IMR-90 (cell line): Measurements from ENCODE around the gene TMEM63B. TPM values are rescaled to one million over a fixed set of nuclear protein-coding genes. Genes with fewer than 3 reads are reported as not detected.

Source experiments
- ATAC-seq: fragments of 200-7000 bp; cut with Tn5 transposase; 2 replicates; pipeline ENCODE4 v1.9.1; 2020; ENCODE audit warnings: low read depth, mild to moderate bottlenecking, moderate library complexity
- BruUV-seq: library from RNA; stranded (reverse); fragments of 400-500 nt; replicated peaks from 2 replicates; lab custom pipeline; 2021; lab: Mats Ljungman, UMichigan
- CTCF ChIA-PET: fragments of 300-600 bp; formaldehyde crosslinking; extraction: SDS; loops from one replicate; lab custom pipeline; 2021; ENCODE audit warnings: antibody characterized with exemption; lab: Yijun Ruan, JAX
- POLR2A ChIA-PET: fragments of 300-600 bp; sonication (Branson Sonifier 250); formaldehyde crosslinking; loops from one replicate; lab custom pipeline; 2022; ENCODE audit warnings: antibody characterized with exemption; ENCODE audit not compliant: unreplicated experiment; lab: Charles Lee
- DNase-seq: peaks from one replicate; pipeline ENCODE4 v3.0.0; 2013
- H2AFZ ChIP-seq: replicated peaks from 2 replicates; pipeline ENCODE3; 2013; ENCODE audit warnings: low read length, mild to moderate bottlenecking; ENCODE audit not compliant: poor library complexity
- H2AK5ac ChIP-seq: 2 replicates; pipeline ENCODE4 v1.6.1; 2013; ENCODE audit warnings: low read depth, low read length, inconsistent platforms
- H2AK9ac ChIP-seq: replicated peaks from 2 replicates; pipeline ENCODE3; 2013; ENCODE audit warnings: mild to moderate bottlenecking, low read depth, low read length, moderate library complexity; ENCODE audit not compliant: poor library complexity
- H2BK120ac ChIP-seq: 2 replicates; pipeline ENCODE4 v1.6.1; 2013; ENCODE audit warnings: low read depth, low read length, inconsistent platforms
- H2BK15ac ChIP-seq: 3 replicates; pipeline ENCODE4 v1.6.1; 2013; ENCODE audit warnings: low read depth, low read length, inconsistent platforms
- H2BK20ac ChIP-seq: 2 replicates; pipeline ENCODE4 v1.6.1; 2013; ENCODE audit warnings: low read depth, mild to moderate bottlenecking, inconsistent platforms, low read length, moderate library complexity
- H2BK5ac ChIP-seq: 2 replicates; pipeline ENCODE4 v1.6.1; 2013; ENCODE audit warnings: mild to moderate bottlenecking, low read depth, low read length, inconsistent platforms; ENCODE audit not compliant: poor library complexity, severe bottlenecking
- H3K14ac ChIP-seq: replicated peaks from 2 replicates; pipeline ENCODE4 v1.6.1; 2013; ENCODE audit warnings: low read depth, low read length, inconsistent platforms
- H3K18ac ChIP-seq: 2 replicates; pipeline ENCODE4 v1.6.1; 2013; ENCODE audit warnings: low read depth, low read length, control low read depth
- H3K23ac ChIP-seq: 2 replicates; pipeline ENCODE4 v1.6.1; 2013; ENCODE audit warnings: low read depth, low read length, inconsistent platforms
- H3K27ac ChIP-seq: 2 replicates; pipeline ENCODE4 v1.5.1; 2013; ENCODE audit warnings: mild to moderate bottlenecking, control low read depth, low read length; ENCODE audit not compliant: insufficient read depth
- H3K27me3 ChIP-seq: 2 replicates; pipeline ENCODE4 v1.6.1; 2013; ENCODE audit warnings: low read length; ENCODE audit not compliant: control insufficient read depth, insufficient read depth
- H3K36me3 ChIP-seq: 2 replicates; pipeline ENCODE4 v1.6.1; 2013; ENCODE audit warnings: low read length, mixed read lengths; ENCODE audit not compliant: control insufficient read depth, insufficient read depth
- H3K4ac ChIP-seq: 2 replicates; pipeline ENCODE4 v1.6.1; 2013; ENCODE audit warnings: low read depth, low read length, inconsistent platforms
- H3K4me1 ChIP-seq: 2 replicates; pipeline ENCODE4 v1.6.1; 2013; ENCODE audit warnings: low read length, mixed read lengths; ENCODE audit not compliant: control insufficient read depth, insufficient read depth
- H3K4me2 ChIP-seq: 2 replicates; pipeline ENCODE4 v1.6.1; 2013; ENCODE audit warnings: low read depth, mild to moderate bottlenecking, control low read depth, low read length, moderate library complexity
- H3K4me3 ChIP-seq: 2 replicates; pipeline ENCODE4 v1.5.1; 2013; ENCODE audit warnings: low read depth, mild to moderate bottlenecking, control low read depth, low read length, moderate library complexity; ENCODE audit not compliant: insufficient read depth
- H3K56ac ChIP-seq: 2 replicates; pipeline ENCODE4 v1.6.1; 2013; ENCODE audit warnings: low read length, inconsistent platforms; ENCODE audit not compliant: insufficient read depth; ENCODE audit errors: extremely low read depth
- H3K79me1 ChIP-seq, 2 experiments: 2 replicates each; pipeline ENCODE4 v1.6.1; 2013; ENCODE audit warnings: low read length in 2 of 2, inconsistent platforms in 1 of 2, low read depth in 1 of 2
- H3K9ac ChIP-seq: 2 replicates; pipeline ENCODE4 v1.6.1; 2013; ENCODE audit warnings: low read depth, low read length, control low read depth
- H3K9me1 ChIP-seq: 2 replicates; pipeline ENCODE4 v1.6.1; 2013; ENCODE audit warnings: low read length, inconsistent platforms; ENCODE audit not compliant: insufficient read depth
- H3K9me3 ChIP-seq: 2 replicates; pipeline ENCODE4 v1.6.1; 2013; ENCODE audit warnings: low read length; ENCODE audit not compliant: control insufficient read depth, insufficient read depth
- H4K20me1 ChIP-seq: 2 replicates; pipeline ENCODE4 v1.6.1; 2013; ENCODE audit warnings: low read length, inconsistent platforms; ENCODE audit not compliant: insufficient read depth
- H4K5ac ChIP-seq: 2 replicates; pipeline ENCODE4 v1.6.1; 2013; ENCODE audit warnings: mild to moderate bottlenecking, low read depth, low read length, control low read depth
- H4K8ac ChIP-seq, 2 experiments: 2 replicates each; pipeline ENCODE4 v1.6.1; 2013; ENCODE audit warnings: low read depth in 2 of 2, low read length in 2 of 2, control low read depth in 1 of 2, inconsistent platforms in 1 of 2
- H4K91ac ChIP-seq: 2 replicates; pipeline ENCODE4 v1.6.1; 2013; ENCODE audit warnings: low read depth, low read length, inconsistent platforms; ENCODE audit not compliant: insufficient read depth
- BHLHE40 ChIP-seq: fragments of 150-350 bp; IDR thresholded peaks from 2 replicates; pipeline ENCODE4 v1.6.1; 2016; ENCODE audit warnings: mild to moderate bottlenecking, low read depth, low read length
- CEBPB ChIP-seq: IDR thresholded peaks from 2 replicates; pipeline ENCODE4 v1.6.1; 2012; ENCODE audit warnings: low read depth, low read length, improper control_type of control experiment
- CHD1 ChIP-seq: IDR thresholded peaks from 2 replicates; pipeline ENCODE4 v1.6.1; 2012; ENCODE audit warnings: low read depth, low read length, improper control_type of control experiment
- FOS ChIP-seq: fragments of 150-350 bp; IDR thresholded peaks from 2 replicates; pipeline ENCODE4 v1.6.1; 2016; ENCODE audit warnings: low read depth, low read length
- MAFK ChIP-seq: IDR thresholded peaks from 2 replicates; pipeline ENCODE4 v1.6.1; 2012; ENCODE audit warnings: low read depth, low read length, improper control_type of control experiment
- MAZ ChIP-seq: IDR thresholded peaks from 2 replicates; pipeline ENCODE4 v1.6.1; 2012; ENCODE audit warnings: low read depth, mild to moderate bottlenecking, low read length, improper control_type of control experiment, moderate library complexity, borderline replicate concordance
- MXI1 ChIP-seq: IDR thresholded peaks from 2 replicates; pipeline ENCODE4 v1.6.1; 2012; ENCODE audit warnings: low read depth, mild to moderate bottlenecking, low read length, moderate library complexity, borderline replicate concordance
- NFE2L2 ChIP-seq: fragments of 150-350 bp; IDR thresholded peaks from 2 replicates; pipeline ENCODE4 v1.6.1; 2016; ENCODE audit warnings: low read depth, mild to moderate bottlenecking, low read length
- POLR2A ChIP-seq: IDR thresholded peaks from 2 replicates; pipeline ENCODE4 v1.6.1; 2012; ENCODE audit warnings: mild to moderate bottlenecking, low read depth, low read length
- RAD21 ChIP-seq: IDR thresholded peaks from 2 replicates; pipeline ENCODE4 v1.6.1; 2012; ENCODE audit warnings: low read length, improper control_type of control experiment
- RCOR1 ChIP-seq: IDR thresholded peaks from 2 replicates; pipeline ENCODE4 v1.6.1; 2012; ENCODE audit warnings: mild to moderate bottlenecking, low read length, improper control_type of control experiment; ENCODE audit not compliant: insufficient replicate concordance
- RFX5 ChIP-seq: IDR thresholded peaks from 2 replicates; pipeline ENCODE4 v1.8.0; 2012; ENCODE audit warnings: low read depth, mild to moderate bottlenecking, low read length, moderate library complexity
- SMC3 ChIP-seq: fragments of 150-350 bp; IDR thresholded peaks from 2 replicates; pipeline ENCODE4 v1.6.1; 2016; ENCODE audit warnings: low read depth, mild to moderate bottlenecking, antibody characterized with exemption, low read length, moderate library complexity
- WGBS, 2 experiments: methylation state at CpG; one replicate each; pipeline versions ENCODE4 v1.1.5 to v1.1.7; 2013; ENCODE audit warnings: missing lambda C conversion rate in 2 of 2; ENCODE audit not compliant: insufficient read length in 1 of 2; ENCODE audit errors: extremely low coverage in 2 of 2; 5-methylcytosine and 5-hydroxymethylcytosine counted together
- dilution Hi-C: fragments of 300-500 bp; cut with HindIII; formaldehyde crosslinking; loops from one replicate; pipeline ENCODE4 v1.14.3; 2018; ENCODE audit warnings: low sequenced_read_pairs; ENCODE audit not compliant: unreplicated experiment
- in situ Hi-C: fragments of 300-500 bp; cut with MboI; formaldehyde crosslinking; loops from 3 replicates; pipeline ENCODE4 v1.14.3; 2019; ENCODE audit warnings: low sequenced_read_pairs, inconsistent platforms, mixed read lengths
- intact Hi-C: fragments of 100-400 bp; cut with micrococcal nuclease; formaldehyde crosslinking; loops from 2 replicates; pipeline ENCODE4 v1.10.0; 2022
- polyA plus RNA-seq, 3 experiments: library from polyadenylated mRNA; depleted of rRNA; stranded (reverse); fragments of >200 nt; gene quantifications; 2 replicates each; pipeline ENCODE4 v1.2.3, GENCODE V29; 2012; ENCODE audit warnings: low replicate concordance in 1 of 3
- total RNA-seq: library from RNA; depleted of rRNA; stranded (reverse); fragments of >200 nt; gene quantifications from 2 replicates; pipeline ENCODE4 v1.2.3, GENCODE V29; 2012
- TF ChIP-seq, protein P1 (sequence below): conservative IDR thresholded peaks from 2 replicates; pipeline ENCODE4 v1.5.1; 2012; ENCODE audit warnings: mild to moderate bottlenecking, low read depth, low read length, improper control_type of control experiment
- TF ChIP-seq, protein P2 (sequence below): fragments of 150-350 bp; IDR thresholded peaks from 2 replicates; pipeline ENCODE4 v1.6.1; 2017; ENCODE audit warnings: mild to moderate bottlenecking, antibody characterized with exemption, low read length, low read depth

Gene TMEM63B
- total and polyA plus RNA-seq, 2 of the 4 experiments (the other 2 are of a cell fraction): 12.2 to 42.6 TPM

DNA sequence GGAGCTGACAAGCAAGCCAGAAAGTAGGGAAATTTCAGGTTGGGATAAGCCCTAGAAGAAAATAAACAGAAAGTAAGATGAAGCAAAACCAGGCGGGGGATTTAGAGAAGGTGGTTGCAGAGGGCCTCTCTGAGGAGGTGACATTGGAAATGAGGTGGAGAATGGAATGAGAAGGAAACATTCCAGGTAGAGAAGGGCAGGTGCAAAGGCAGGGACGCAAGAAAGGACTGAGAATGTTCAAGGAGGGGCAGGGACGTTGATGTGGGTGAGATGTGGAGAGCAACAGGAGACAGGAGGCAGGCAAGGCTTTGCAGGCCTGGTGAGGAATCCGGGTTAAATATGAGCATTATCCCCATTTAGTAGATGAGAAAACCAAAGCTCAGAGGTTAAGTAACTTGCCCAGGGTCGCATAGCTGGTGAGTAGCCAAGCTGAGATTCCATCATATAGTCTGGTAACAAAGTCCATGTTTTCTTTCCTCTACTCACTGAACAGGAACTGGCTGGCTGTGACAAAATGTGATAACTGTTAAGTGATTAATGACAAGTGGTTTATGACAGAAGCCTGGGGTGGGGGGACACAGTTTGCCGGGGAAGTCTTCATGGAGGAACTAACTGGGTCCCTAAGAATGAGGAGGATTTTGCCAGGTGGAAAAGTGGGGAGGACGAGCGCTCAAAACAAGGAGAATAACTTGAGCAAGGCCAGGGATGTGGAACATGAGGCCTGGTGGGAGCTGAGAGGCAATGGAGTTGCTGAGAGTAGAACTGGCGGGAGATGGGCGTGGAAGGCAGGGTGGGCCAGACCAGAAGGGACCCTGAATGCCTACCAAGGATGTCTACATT is 32.7 kb upstream of the TMEM63B start:
- Histone ChIP-seq H2BK5ac (no peak overlapping the region), H3K9me3 (no peaks in the 10 kb centered on the region), H4K20me1 (peaks cover 10% of the 10 kb centered on the region), H3K23ac (no peak overlapping the region), H3K4me2 (no peak overlapping the region), H3K9me1 (no peaks in the 10 kb centered on the region), H3K4ac (no peak overlapping the region), H4K8ac (no peak overlapping the region), H3K27ac (no peak overlapping the region), H3K56ac (no peak overlapping the region), H2AK9ac (peak overlapping the region; percentile 31), H3K18ac (no peak overlapping the region), H3K14ac (no peak overlapping the region), H3K79me1 (peaks cover 0 to 7% of the 10 kb centered on the region in 2 experiments; a peak in 2 of 4 replicates), H2BK120ac (no peak overlapping the region), H3K27me3 (no peaks in the 10 kb centered on the region), H3K9ac (no peak overlapping the region), H3K4me3 (no peak overlapping the region), H2AFZ (no peak overlapping the region), H4K5ac (no peak overlapping the region), H2BK15ac (no peak overlapping the region), H3K36me3 (peaks cover 2% of the 10 kb centered on the region; the same call in 1 of the 2 replicates), H2AK5ac (no peak overlapping the region), H4K91ac (no peak overlapping the region), H2BK20ac (no peak overlapping the region), H3K4me1 (no peaks in the 10 kb centered on the region)
- ATAC-seq: no peak
- ChIA-PET POLR2A (no interaction called here), CTCF (interaction anchor here (1.1 kb wide), 1 partner anchor 22 kb away, joined by 5 read pairs; no protein-coding TSS in a partner anchor)
- no TSS peak for BruUV-seq
- WGBS, 2 experiments: 91% methylated on average over 7 of the region's 10 CpGs; no CpG with 5 or more reads in 1 of the 2 experiments
- dilution Hi-C loops: no loop called here
- in situ Hi-C loops: no loop called here
- no peak for DNase-seq
- intact Hi-C loops: no loop called here
- TF ChIP-seq CHD1 (no peak), MXI1 (no peak), RFX5 (no peak), NFE2L2 (no peak), RAD21 (no peak), FOS (no peak), MAZ (no peak), CEBPB (no peak), SMC3 (no peak), BHLHE40 (no peak), MAFK (no peak), RCOR1 (no peak), POLR2A (no peak)
- TF ChIP-seq, protein P1, sequence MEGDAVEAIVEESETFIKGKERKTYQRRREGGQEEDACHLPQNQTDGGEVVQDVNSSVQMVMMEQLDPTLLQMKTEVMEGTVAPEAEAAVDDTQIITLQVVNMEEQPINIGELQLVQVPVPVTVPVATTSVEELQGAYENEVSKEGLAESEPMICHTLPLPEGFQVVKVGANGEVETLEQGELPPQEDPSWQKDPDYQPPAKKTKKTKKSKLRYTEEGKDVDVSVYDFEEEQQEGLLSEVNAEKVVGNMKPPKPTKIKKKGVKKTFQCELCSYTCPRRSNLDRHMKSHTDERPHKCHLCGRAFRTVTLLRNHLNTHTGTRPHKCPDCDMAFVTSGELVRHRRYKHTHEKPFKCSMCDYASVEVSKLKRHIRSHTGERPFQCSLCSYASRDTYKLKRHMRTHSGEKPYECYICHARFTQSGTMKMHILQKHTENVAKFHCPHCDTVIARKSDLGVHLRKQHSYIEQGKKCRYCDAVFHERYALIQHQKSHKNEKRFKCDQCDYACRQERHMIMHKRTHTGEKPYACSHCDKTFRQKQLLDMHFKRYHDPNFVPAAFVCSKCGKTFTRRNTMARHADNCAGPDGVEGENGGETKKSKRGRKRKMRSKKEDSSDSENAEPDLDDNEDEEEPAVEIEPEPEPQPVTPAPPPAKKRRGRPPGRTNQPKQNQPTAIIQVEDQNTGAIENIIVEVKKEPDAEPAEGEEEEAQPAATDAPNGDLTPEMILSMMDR: no peak
- TF ChIP-seq, protein P2, sequence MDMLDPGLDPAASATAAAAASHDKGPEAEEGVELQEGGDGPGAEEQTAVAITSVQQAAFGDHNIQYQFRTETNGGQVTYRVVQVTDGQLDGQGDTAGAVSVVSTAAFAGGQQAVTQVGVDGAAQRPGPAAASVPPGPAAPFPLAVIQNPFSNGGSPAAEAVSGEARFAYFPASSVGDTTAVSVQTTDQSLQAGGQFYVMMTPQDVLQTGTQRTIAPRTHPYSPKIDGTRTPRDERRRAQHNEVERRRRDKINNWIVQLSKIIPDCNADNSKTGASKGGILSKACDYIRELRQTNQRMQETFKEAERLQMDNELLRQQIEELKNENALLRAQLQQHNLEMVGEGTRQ: no peak
